ENCODE data around the gene DENND1A.

DNA sequence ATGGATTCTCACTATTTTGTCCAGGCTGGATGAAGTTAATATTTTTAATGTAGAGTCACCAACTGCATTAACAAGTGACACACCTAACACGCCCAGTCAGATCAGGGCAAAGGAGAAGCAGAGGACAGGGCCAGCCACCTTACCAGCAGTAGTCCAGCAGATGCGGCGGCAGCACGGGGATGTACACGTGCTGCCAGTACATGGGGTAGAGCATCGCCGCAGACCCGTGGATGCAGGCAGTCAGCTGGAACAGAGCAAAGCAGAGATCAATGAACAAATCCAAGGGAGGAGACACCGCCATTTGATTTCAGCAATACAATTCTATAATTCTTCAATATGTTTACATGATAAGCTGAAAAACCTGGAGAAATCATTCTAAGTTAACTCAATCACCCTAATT is 299.7 kb downstream of the DENND1A start:
- TF ChIP-seq NFRKB (IDR thresholded peaks at IDR 0.05) (no peak), LEF1 (IDR thresholded peaks at IDR 0.05; ENCODE audit: borderline replicate concordance) (no peak), FOXK2 (IDR thresholded peaks at IDR 0.05) (no peak)

All from HEK293T (cell line).